OCI-LY3 (cell line): ENCODE data around the gene HIVEP3.

Experiments used
- H2AFZ ChIP-seq: fragments of 200-600, 300-600 bp; shearing (Covaris generic); 2 replicates; pipeline ENCODE4 v1.6.0; 2014; ENCODE audit warnings: antibody characterized with exemption, low read depth, low read length
- H3K27ac ChIP-seq: fragments of 200-600, 300-600 bp; sonication (generic); 2 replicates; pipeline ENCODE4 v1.5.1; 2014; ENCODE audit warnings: mild to moderate bottlenecking, low read length, moderate library complexity, mixed read lengths
- H3K27me3 ChIP-seq: fragments of 200-600, 300-600 bp; sonication (generic); 2 replicates; pipeline ENCODE4 v1.6.1; 2014; ENCODE audit warnings: low read depth, low read length, mixed read lengths
- H3K36me3 ChIP-seq: fragments of 200-600, 300-600 bp; sonication (generic); replicated peaks from 2 replicates; pipeline ENCODE3; 2014; ENCODE audit warnings: low read depth, low read length, mixed read lengths
- H3K4me1 ChIP-seq: fragments of 300-600, 200-600 bp; sonication (generic); 2 replicates; pipeline ENCODE4 v1.6.1; 2014; ENCODE audit warnings: low read length, mixed read lengths
- H3K4me2 ChIP-seq: fragments of 200-600, 300-600 bp; sonication (generic); 2 replicates; pipeline ENCODE4 v1.6.1; 2014; ENCODE audit warnings: low read length, mixed read lengths
- H3K4me3 ChIP-seq: fragments of 300-600, 200-600 bp; sonication (generic); 2 replicates; pipeline ENCODE4 v1.5.1; 2014; ENCODE audit warnings: antibody characterized with exemption, mild to moderate bottlenecking, low read length, moderate library complexity
- H3K79me2 ChIP-seq: fragments of 300-600, 200-600 bp; shearing (Covaris generic); 2 replicates; pipeline ENCODE4 v1.6.1; 2014; ENCODE audit warnings: mild to moderate bottlenecking, low read length, mixed read lengths
- H3K9ac ChIP-seq: fragments of 300-600, 200-600 bp; shearing (Covaris generic); 2 replicates; pipeline ENCODE4 v1.6.0; 2014; ENCODE audit warnings: mild to moderate bottlenecking, low read length, moderate library complexity
- H3K9me3 ChIP-seq: fragments of 200-600, 300-600 bp; shearing (Covaris generic); 2 replicates; pipeline ENCODE4 v1.6.1; 2014; ENCODE audit warnings: low read length, mixed read lengths; ENCODE audit not compliant: insufficient read depth
- H4K20me1 ChIP-seq: fragments of 200-600, 300-600 bp; sonication (generic); 2 replicates; pipeline ENCODE4 v1.6.1; 2016; ENCODE audit warnings: low read length, mixed read lengths; ENCODE audit not compliant: insufficient read depth
- CTCF ChIP-seq: fragments of 200-600, 300-600 bp; sonication (generic); IDR thresholded peaks from 2 replicates; pipeline ENCODE4 v1.5.1; 2014; ENCODE audit warnings: antibody characterized with exemption, low read length, low read depth
- EZH2phosphoT487 ChIP-seq: fragments of 200-600 bp; shearing (Covaris generic); IDR thresholded peaks from 2 replicates; pipeline ENCODE4 v1.6.1; 2018; ENCODE audit warnings: antibody characterized with exemption, mixed run types, low read depth

HIVEP3 gene

DNA sequence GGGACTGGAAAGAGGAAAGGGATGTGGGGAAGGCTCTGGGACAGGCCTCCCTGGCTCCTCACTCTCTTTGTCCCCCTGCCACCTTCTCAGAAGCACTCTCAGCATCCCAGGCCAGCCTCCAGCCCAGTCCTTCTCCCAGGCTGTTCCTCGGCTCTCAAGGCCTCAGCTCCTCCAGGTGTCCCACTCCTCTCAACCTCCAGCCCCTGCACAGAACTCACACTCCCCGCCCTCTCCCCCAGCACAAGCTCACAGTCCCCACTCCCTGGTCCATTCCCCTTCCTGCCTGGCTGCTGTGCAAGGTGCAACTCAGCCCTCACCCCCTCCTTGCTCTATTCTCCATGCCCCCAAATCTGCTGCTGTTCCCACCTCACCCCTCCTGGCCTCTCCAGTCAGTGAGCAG, 185.0 kb downstream of the HIVEP3 start:
- H3K9me3 ChIP-seq = no peaks in the 10 kb centered on the region
- TF ChIP-seq CTCF = no peak
- TF ChIP-seq EZH2phosphoT487 = no peak
- H3K27me3 ChIP-seq = no peaks in the 10 kb centered on the region
- H3K27ac ChIP-seq = no peak overlapping the region
- H3K79me2 ChIP-seq = peaks cover 24% of the 10 kb centered on the region
- no peak overlapping the region for H3K4me3 ChIP-seq
- no peaks in the 10 kb centered on the region for H4K20me1 ChIP-seq
- H3K4me1 ChIP-seq = peaks cover 94% of the 10 kb centered on the region
- H3K36me3 ChIP-seq = peaks cover 13% of the 10 kb centered on the region
- no peak overlapping the region for H3K9ac ChIP-seq
- no peak overlapping the region for H3K4me2 ChIP-seq
- no peak overlapping the region for H2AFZ ChIP-seq

GRCh38 chr1:41733021-41733420, 185.7 kb downstream of the HIVEP3 start:
- H3K4me3 ChIP-seq = no peak overlapping the region
- H3K27me3 ChIP-seq = no peaks in the 10 kb centered on the region
- no peaks in the 10 kb centered on the region for H3K9me3 ChIP-seq
- peaks cover 92% of the 10 kb centered on the region for H3K4me1 ChIP-seq
- TF ChIP-seq EZH2phosphoT487 (no peak), CTCF (no peak)
- H3K9ac ChIP-seq = no peak overlapping the region
- no peaks in the 10 kb centered on the region for H4K20me1 ChIP-seq
- peaks cover 12% of the 10 kb centered on the region for H3K36me3 ChIP-seq
- H2AFZ ChIP-seq = no peak overlapping the region
- peaks cover 19% of the 10 kb centered on the region for H3K79me2 ChIP-seq
- H3K4me2 ChIP-seq = no peak overlapping the region
- H3K27ac ChIP-seq = no peak overlapping the region

GRCh38 chr1:41731516-41732030, 187.1 kb downstream of the HIVEP3 start:
- no peaks in the 10 kb centered on the region for H4K20me1 ChIP-seq
- no peak overlapping the region for H2AFZ ChIP-seq
- peaks cover 92% of the 10 kb centered on the region for H3K4me1 ChIP-seq
- H3K27me3 ChIP-seq = no peaks in the 10 kb centered on the region
- no peak for TF ChIP-seq EZH2phosphoT487
- TF ChIP-seq CTCF = no peak
- peak overlapping the region; percentile 95 for H3K27ac ChIP-seq
- peaks cover 8% of the 10 kb centered on the region for H3K36me3 ChIP-seq
- peaks cover 11% of the 10 kb centered on the region for H3K79me2 ChIP-seq
- no peak overlapping the region for H3K4me2 ChIP-seq
- H3K4me3 ChIP-seq = no peak overlapping the region
- peak overlapping the region; percentile 78; the same call in 1 of the 2 replicates for H3K9ac ChIP-seq
- H3K9me3 ChIP-seq = no peaks in the 10 kb centered on the region

DNA sequence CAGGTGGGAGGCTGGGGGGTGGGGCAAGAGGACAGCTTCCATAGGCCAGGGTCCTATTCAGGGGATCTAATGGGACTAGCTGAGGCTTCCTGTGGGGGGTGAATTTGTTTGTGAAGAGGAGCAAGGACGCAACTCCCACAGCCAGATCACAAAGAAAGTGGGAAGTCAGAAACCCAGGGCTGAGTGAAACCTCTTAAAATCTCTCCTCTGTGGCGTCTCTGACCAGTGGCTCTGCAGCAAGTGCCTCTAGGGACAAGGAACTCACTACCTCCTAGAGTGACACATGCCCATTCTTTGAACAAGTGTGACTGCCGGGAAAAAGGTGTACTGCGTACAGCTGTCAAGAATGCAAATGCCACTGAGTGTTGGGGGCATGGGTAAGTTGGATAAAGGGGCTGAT, 187.9 kb downstream of the HIVEP3 start:
- Histone ChIP-seq H2AFZ (no peak overlapping the region), H3K27ac (peak overlapping the region; percentile 95), H3K27me3 (no peaks in the 10 kb centered on the region), H3K9ac (peak overlapping the region; percentile 78; the same call in 1 of the 2 replicates), H3K36me3 (peaks cover 8% of the 10 kb centered on the region), H3K4me1 (peaks cover 92% of the 10 kb centered on the region), H4K20me1 (no peaks in the 10 kb centered on the region), H3K9me3 (no peaks in the 10 kb centered on the region), H3K4me2 (peak overlapping the region; percentile 0; the same call in 1 of the 2 replicates), H3K79me2 (peaks cover 12% of the 10 kb centered on the region), H3K4me3 (no peak overlapping the region)
- TF ChIP-seq CTCF (no peak), EZH2phosphoT487 (no peak)
